GM10847 (cell line): ENCODE measurements around the gene PRR30.

ENCODE experiments used
- POLR2A ChIP-seq: IDR thresholded peaks from 2 replicates; pipeline ENCODE4 v1.6.1; 2011; ENCODE audit not compliant: insufficient read length; ENCODE audit errors: extremely low read depth

The PRR30 gene

DNA sequence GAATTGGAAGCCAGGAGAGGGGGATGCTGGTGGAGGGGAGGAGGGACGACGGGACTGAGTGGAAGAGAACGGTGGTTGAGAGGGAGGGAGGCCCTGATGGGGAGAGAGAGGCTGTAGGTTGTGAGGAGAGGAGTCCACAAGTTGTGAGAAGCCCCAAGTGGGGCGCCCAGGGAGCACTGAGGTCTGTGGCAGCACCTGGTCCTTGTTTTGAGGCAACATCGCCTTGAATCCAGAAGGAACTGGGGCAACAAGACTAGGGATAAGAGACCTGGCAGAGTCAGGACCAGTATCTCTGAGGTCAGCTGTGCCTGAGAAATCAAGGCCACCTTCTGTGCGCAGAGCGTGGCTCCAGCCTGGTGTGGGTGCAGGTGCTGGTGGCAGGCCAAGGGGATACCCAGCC is 1.1 kb downstream of the PRR30 start:
- TF ChIP-seq POLR2A, result no peak

DNA sequence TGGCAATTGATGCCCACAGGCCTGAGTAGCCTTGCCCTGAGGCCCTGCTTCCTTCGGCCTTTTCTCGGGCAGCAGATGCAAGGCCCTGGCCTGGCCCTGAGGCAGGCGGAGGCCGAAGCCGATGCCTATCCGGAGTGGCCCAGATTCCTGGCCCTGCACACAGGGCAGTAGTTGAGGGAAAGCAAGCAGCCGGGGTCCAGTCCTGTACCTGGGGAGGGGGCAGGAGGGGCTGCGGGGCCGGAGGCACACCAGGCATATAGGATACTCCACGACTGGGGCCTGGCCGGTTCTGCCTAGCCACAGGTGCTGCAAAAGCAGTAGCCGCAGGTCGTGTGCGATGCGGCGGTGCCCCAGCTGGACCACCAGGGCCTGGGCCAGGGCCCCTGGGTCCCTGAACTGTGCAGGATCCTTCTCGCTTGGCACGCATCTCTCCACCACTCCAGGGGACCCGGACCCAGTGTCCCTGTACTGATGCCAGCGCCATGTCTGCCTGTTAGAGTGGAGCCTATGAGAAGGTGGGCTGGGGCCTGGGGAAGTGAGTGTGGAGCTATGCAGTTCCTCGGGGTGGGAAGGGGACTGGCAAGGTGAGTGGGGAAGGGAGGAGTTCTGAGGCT is 1.8 kb downstream of the PRR30 start:
- TF ChIP-seq POLR2A, result no peak

DNA sequence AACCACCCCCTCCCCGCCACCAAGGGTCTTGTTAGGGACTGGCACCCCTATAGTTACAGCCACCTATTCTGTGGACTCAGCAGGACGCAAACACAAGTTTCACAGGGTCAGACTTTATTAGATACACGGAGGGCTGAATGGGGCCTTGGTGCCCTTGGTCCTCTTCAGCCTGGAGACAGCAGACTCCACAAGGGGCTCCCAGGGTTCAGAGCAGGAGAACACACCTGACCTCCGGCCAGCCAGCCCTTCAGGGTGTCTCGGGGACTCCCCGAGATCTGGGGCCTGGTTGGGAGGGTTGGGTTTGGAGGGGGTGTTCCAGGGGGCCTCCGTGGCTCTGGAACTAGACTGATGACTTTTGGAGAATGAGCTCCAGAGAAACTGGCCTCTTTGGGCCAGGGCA is 2.5 kb downstream of the PRR30 start:
- no peak for TF ChIP-seq POLR2A

DNA sequence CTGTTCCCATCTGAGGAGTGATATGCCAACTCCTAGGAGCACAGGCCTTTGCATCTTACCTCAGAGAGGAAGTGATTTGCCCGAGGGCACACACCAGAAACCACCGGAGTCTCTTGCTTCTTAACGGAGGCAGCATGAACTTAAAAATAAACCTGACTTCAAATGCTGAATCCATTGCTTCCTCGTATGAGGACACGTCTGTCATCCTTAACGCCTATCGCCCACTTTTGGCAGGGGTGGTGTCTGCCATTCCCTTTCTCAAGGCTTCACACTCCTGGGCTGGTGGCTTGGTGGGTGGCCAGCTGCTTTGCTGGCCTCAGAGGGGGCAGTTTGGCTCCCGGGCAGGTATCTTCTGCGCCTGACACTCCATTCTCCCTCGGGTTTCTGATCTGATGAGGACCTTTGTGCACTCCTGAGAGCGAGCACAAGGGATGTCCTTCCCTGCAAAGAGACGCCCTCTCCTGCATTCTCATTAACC is 3.7 kb downstream of the PRR30 start:
- no peak for TF ChIP-seq POLR2A

DNA sequence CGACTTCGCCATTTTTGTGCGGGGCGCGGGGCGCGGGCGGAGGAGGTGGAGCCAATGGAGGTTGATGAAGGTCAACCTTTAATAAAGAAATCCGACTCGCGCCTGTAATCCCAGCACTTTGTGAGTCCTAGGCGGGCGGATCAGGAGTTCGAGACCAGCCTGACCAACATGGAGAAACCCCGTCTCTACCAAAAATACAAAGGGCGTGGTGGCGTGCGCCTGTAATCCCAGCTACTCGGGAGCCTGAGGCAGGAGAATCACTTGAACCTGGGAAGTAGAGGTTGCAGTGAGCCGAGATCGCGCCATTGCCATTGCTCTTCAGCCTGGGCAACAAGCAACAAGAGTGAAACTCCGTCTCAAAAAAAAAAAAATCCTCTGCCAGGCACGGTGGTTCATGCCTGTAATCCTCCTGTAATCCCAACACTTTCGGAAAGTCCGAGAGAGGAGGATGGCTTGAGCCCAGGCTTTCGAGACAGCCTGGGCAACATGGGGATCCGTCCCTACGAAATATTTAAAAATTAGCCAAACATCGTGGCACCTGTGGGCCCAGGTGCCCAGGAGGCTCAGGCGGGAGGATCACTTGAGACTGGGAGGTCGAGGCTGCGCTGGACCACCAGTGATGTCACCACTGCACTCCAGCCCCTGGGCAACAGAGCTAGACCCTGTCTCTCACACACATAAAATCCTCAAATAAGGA is 4.3 kb downstream of the PRR30 start:
- no peak for TF ChIP-seq POLR2A

DNA sequence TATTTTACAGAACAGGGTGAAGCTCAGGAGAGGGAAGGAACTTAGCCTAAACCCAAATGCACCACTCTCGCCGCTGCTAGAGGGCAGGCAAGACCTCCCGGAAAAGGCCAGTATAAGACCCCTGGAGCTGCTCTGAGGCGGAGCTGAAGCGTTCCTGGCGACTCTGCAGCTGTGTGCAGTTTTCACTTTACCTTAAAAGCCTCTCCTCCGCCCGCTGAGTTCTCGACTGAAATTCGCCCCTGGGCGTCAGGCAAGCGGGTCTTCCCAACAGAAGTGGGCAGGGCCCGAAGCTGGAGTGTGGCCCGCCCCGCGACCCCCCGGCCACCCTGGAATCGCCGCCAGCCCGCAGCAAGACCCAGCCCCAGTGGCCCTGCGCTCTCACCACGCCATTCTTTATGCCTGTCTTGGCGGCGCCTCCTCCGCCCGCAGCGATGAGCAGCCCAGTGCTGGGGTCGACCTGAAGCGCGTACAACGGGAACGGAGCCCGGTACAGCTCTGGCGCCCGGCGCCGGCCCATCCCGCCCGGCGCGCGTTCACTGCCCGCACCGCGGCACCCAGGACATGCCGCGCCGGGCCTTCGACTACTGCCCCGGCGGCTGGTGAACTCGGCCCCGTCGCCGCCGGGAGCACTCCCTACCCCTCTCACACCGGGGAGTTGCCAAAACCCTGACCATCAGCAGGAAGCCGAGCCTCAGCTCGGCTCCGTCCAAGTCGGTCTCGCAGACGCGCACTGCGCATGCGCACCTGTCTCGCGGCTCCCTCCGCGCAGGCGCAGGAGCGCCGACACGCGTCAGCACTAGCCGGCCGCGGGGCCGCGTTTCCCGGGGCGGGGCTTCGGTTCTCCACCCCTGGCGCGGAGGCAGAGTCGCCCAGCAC is 5.1 kb downstream of the PRR30 start, which contains the start of gene PREB:
Gene PREB (minus strand): TSS at position 732 of the 876 bp plus-strand sequence. CDS start 215 bp downstream, at position 517.
- TF ChIP-seq POLR2A, result peak; percentile 86

GRCh38 chr2:27133195-27133875 is 5.9 kb downstream of the PRR30 start:
- no peak for TF ChIP-seq POLR2A

- no peak for TF ChIP-seq POLR2A
Measured at GRCh38 chr2:27131429-27131828, 7.8 kb downstream of the PRR30 start.

DNA sequence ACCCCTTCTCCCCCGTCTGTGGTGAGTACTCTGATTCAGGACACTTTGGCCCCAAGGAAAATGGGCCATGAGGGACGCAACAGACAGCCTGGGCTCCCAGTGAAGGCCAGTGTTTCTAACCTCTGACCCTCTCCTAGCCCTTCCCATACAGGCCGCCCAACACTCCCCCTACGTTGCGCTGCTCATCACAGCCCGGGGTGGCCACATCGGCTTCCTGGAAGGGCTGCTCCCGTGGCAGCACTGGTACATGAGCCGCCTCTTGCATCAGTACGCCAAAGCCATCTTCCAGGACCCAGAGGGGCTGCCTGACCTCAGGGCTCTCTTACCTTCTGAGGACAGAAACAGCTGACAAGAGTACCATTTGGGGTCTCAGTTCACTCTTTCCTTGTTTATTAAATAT is 8.8 kb downstream of the PRR30 start:
- TF ChIP-seq POLR2A, result no peak

DNA sequence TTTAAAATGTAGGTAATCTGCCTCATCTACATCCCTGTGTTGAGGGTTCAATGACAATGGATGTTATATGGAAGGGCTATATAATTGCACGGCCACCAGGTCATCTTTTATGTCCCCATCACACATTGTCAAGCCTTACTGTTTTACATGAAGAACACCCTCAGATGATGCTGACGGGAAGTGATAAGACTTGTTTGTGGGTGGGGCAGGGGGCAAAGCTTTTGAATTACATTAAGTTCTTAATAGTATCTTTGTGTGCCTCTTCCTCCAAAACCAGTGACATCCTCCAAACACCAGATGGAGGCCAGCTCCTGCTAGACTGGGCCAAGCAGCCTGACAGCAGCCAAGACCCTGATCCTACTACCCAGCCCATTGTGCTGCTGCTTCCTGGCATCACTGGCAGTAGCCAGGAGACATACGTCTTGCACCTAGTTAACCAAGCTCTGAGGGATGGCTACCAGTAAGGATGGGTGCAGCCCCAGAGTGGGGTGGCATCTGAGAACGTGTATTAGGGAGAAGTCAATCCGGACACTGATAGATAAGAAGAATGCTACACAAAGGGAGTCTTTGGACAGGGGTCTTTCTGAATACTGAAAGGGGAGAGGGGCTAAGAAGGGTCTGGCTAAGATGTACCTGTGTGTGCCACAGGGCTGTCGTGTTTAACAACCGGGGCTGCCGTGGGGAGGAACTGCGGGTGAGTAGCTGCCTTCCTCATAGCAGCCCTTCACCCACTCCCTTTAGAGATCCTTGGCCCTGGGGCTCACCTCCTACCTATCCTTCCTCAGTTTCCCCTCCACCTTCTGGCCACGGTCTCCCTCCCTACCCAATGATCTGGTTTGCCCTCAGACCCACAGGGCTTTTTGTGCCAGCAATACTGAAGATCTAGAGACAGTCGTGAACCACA is 10.3 kb downstream of the PRR30 start:
- TF ChIP-seq POLR2A, result no peak

DNA sequence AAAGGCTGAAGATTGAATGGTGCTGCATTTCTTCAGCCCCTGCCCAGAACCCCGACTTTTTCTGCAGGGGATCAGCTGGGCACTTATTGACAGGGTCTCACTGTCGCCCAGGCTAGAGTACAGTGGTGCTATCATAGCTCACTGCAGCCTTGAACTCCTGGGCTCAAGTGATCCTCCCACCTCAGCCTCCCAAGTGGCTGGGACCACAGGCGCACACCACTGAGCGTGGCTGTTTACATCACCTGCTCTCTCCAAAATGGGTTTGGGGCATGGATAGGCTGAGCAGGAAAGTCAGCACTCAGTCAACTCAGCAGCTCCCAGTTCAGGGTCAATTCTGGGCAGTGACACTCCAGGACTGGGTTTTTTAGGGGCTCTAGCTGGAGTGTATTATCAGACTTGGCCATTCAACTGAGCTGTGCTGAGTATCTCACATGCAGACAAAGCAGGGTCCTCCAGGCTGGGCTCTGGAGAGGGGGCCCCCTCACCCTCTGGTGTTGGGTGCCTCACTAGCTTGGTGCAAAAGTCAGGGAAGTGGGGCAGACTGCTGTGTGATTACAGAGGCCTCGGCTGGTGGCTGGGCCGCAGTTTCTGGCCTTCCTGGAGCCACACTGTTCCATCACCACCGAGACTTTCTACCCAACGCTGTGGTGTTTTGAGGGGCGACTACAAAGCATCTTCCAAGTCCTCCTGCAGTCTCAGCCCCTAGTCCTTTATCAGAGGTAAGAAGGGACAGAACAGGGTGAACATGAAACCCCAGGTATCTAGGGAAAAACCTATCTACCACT is 11.1 kb downstream of the PRR30 start:
- TF ChIP-seq POLR2A, result no peak

- no peak for TF ChIP-seq POLR2A
Measured at GRCh38 chr2:27126252-27126710, 12.9 kb downstream of the PRR30 start.

DNA sequence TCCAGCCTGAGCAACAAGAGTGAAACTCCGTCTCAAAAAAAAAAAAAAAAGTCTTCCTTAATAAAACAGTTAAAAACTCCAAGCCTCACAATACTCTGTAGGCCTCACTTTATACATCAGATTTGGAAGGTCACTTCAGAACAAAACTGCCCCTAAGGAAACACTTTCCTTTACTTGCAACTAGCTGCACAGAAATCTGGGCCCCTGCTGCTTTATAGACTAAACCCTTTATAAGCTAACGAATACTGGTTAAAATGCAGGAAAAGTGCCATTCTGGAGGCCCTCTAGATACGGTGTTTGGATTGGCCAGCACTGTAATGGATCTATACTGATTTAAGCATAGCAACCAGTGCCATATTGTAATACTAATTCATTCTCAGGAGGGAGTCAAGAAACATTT is 14.1 kb downstream of the PRR30 start:
- no peak for TF ChIP-seq POLR2A
